Ishikawa (cell line): ENCODE measurements around the gene BABAM1.

Experiments
- CEBPB ChIP-seq: IDR thresholded peaks from 2 replicates; pipeline ENCODE4 v1.6.1; 2012
- CREB1 ChIP-seq: IDR thresholded peaks from 2 replicates; pipeline ENCODE4 v1.6.1; 2012; ENCODE audit warnings: low read depth
- EGR1 ChIP-seq: IDR thresholded peaks from 2 replicates; pipeline ENCODE4 v1.6.1; 2012
- EP300 ChIP-seq: IDR thresholded peaks from 2 replicates; pipeline ENCODE4 v1.6.1; 2012; ENCODE audit warnings: borderline replicate concordance
- FOXM1 ChIP-seq: IDR thresholded peaks from 2 replicates; pipeline ENCODE4 v1.6.1; 2012; ENCODE audit warnings: low read depth, borderline replicate concordance
- NFIC ChIP-seq: IDR thresholded peaks from 2 replicates; pipeline ENCODE4 v1.6.1; 2012
- RAD21 ChIP-seq: IDR thresholded peaks from 2 replicates; pipeline ENCODE4 v1.6.1; 2012; ENCODE audit warnings: low read depth
- TAF1 ChIP-seq: IDR thresholded peaks from 2 replicates; pipeline ENCODE4 v1.6.1; 2012; ENCODE audit warnings: low read depth, mild to moderate bottlenecking
- TCF12 ChIP-seq: IDR thresholded peaks from 2 replicates; pipeline ENCODE4 v1.6.1; 2012; ENCODE audit warnings: low read depth
- TEAD4 ChIP-seq: IDR thresholded peaks from 2 replicates; pipeline ENCODE4 v1.6.1; 2012
- YY1 ChIP-seq: IDR thresholded peaks from 2 replicates; pipeline ENCODE4 v1.6.1; 2012; ENCODE audit warnings: low read depth
- ZBTB7A ChIP-seq: IDR thresholded peaks from 2 replicates; pipeline ENCODE4 v1.6.1; 2012; ENCODE audit warnings: low read depth
- TF ChIP-seq, protein P1 (sequence below): IDR thresholded peaks from 2 replicates; pipeline ENCODE4 v1.6.1; 2012
- TF ChIP-seq, protein P2 (sequence below): IDR thresholded peaks from 2 replicates; pipeline ENCODE4 v1.6.1; 2012
- TF ChIP-seq, protein P3 (sequence below): IDR thresholded peaks from 2 replicates; pipeline ENCODE4 v1.6.1; 2012; ENCODE audit warnings: low read depth, mild to moderate bottlenecking

BABAM1 gene

DNA sequence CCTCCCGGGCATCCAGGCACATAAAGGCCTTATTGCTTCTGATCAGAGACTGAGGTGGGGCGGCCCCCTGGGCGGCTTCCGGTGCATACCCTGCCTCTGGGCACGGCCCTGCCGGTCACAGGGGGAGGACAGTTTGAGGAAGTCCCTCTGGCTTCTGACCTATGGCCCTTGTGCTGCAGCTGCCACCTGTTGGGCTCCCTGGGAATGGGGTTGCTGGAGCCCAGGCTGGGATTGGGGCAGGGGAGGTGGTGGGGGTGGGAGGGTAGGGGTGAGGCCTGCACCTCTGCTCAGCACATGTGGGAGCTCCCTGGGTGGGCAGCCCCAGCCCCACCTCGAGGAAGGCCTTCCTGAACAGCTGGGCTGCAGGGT, 56.7 kb downstream of the BABAM1 start:
- TF ChIP-seq CREB1 (no peak), EGR1 (no peak), TAF1 (no peak), ZBTB7A (no peak), YY1 (no peak), TCF12 (no peak), RAD21 (no peak), CEBPB (no peak), EP300 (no peak), NFIC (no peak), FOXM1 (no peak), TEAD4 (no peak)
- TF ChIP-seq, protein P1, sequence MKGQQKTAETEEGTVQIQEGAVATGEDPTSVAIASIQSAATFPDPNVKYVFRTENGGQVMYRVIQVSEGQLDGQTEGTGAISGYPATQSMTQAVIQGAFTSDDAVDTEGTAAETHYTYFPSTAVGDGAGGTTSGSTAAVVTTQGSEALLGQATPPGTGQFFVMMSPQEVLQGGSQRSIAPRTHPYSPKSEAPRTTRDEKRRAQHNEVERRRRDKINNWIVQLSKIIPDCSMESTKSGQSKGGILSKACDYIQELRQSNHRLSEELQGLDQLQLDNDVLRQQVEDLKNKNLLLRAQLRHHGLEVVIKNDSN: no peak
- TF ChIP-seq, protein P2, sequence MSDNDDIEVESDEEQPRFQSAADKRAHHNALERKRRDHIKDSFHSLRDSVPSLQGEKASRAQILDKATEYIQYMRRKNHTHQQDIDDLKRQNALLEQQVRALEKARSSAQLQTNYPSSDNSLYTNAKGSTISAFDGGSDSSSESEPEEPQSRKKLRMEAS: no peak
- TF ChIP-seq, protein P3, sequence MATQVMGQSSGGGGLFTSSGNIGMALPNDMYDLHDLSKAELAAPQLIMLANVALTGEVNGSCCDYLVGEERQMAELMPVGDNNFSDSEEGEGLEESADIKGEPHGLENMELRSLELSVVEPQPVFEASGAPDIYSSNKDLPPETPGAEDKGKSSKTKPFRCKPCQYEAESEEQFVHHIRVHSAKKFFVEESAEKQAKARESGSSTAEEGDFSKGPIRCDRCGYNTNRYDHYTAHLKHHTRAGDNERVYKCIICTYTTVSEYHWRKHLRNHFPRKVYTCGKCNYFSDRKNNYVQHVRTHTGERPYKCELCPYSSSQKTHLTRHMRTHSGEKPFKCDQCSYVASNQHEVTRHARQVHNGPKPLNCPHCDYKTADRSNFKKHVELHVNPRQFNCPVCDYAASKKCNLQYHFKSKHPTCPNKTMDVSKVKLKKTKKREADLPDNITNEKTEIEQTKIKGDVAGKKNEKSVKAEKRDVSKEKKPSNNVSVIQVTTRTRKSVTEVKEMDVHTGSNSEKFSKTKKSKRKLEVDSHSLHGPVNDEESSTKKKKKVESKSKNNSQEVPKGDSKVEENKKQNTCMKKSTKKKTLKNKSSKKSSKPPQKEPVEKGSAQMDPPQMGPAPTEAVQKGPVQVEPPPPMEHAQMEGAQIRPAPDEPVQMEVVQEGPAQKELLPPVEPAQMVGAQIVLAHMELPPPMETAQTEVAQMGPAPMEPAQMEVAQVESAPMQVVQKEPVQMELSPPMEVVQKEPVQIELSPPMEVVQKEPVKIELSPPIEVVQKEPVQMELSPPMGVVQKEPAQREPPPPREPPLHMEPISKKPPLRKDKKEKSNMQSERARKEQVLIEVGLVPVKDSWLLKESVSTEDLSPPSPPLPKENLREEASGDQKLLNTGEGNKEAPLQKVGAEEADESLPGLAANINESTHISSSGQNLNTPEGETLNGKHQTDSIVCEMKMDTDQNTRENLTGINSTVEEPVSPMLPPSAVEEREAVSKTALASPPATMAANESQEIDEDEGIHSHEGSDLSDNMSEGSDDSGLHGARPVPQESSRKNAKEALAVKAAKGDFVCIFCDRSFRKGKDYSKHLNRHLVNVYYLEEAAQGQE: no peak

DNA sequence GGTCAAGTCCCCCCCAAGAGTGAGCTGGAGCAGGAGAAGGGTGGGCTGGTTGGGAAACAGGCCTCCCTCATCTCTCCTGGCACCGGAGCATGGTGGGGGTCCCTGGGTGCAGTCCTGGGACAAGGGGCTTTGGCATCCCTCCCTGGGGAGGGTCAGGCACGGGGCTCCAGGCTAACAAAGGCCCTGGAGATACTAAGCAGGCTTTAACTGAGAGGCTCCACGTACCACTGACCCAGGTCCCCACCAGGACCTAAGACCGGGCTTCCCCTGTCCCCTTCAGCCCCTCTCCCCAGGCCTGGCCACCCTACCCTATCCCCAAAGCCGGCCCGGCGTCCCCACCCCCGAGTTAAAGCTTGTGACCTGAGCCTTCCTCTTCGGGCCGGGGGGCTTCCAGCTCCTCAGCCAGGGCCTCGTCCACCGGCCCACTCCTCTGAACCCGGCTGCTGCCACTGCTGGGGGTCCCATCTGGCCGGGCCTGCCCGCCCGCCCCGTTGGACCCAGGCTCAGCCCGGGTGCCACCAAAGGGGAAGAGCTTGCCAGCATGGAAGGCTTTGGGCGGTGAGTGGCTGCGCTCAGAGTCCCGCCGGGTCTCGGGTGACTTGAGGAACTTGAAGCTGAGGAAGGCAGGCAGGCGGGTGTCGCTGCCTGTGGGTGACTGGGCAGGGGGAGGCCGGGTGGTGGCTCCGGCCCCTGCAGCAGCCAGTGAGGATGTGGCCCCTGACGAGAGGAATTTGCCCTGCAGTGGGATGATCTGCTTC, 57.3 kb downstream of the BABAM1 start:
- TF ChIP-seq CEBPB (no peak), EP300 (no peak), ZBTB7A (no peak), TCF12 (no peak), TAF1 (no peak), YY1 (no peak)
- TF ChIP-seq, protein P2: no peak
- TF ChIP-seq, protein P1: no peak

DNA sequence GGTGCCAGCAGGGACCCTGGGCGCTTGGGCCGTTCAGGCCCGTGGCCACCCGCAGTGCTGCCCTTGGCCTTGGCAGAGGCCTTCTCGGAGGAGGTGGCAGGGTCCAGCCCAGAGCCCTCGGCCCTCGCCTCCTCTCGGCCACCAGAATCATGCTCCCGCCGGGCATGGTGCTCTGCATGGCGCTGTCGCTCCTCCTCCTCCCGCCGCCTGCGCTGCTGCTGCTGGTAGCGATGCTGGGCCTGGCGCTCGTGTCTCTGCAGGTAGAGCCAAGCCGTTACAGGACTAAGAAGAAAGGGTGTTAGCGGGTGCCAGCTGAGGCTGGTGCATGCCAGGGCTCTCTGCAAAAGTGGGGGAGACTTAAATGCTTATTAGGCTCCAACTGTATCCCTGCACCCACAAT, 57.9 kb downstream of the BABAM1 start:
- TF ChIP-seq CEBPB: no peak
- no peak for TF ChIP-seq EP300
- TF ChIP-seq TEAD4: no peak
- TF ChIP-seq YY1: no peak
- no peak for TF ChIP-seq ZBTB7A
- TF ChIP-seq, protein P3: no peak
- TF ChIP-seq, protein P2: no peak
- no peak for TF ChIP-seq TCF12
- TF ChIP-seq FOXM1: no peak
- TF ChIP-seq TAF1: no peak
- TF ChIP-seq CREB1: no peak
- TF ChIP-seq NFIC: no peak
- TF ChIP-seq, protein P1: no peak
- no peak for TF ChIP-seq EGR1
- no peak for TF ChIP-seq RAD21

DNA sequence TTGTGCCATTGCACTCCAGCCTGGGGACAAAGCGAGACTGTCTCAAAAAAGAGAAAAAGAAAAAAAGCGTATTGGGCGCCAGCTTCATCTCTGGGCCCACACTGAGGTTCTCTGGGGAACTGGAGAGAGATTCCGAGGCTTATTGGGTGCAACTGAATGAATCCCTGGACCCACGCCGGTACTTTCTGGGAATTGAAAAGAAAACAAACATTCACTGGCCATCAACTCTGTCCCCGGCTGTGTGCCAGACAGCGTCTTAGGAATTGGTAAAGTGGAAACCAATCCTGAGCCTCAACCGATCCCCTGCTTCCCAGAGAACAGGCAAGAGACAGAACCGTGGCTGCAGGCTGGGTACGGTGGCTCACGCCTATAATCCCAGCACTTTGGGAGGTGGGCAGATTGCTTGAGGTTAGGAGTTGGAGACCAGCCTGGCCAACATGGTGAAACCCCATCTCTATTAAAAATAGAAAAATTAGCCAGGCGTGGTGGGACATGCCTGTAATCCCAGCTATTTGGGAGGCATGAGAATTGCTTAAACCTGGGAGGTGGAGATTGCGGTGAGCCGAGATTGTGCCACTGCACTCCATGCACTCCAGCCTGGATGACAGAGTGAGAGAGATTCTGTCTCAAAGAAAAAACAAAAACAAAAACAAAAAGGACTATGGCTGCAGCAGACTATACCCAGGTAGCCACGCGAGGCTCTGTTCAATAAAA, 58.8 kb downstream of the BABAM1 start:
- TF ChIP-seq ZBTB7A (no peak), YY1 (no peak), CREB1 (no peak), EGR1 (no peak), TAF1 (no peak), RAD21 (no peak), TCF12 (no peak)
- TF ChIP-seq, protein P1: no peak
- TF ChIP-seq, protein P2: no peak
